GM10266 (cell line): ENCODE data around the gene BCL3.

ENCODE experiments used
- DNase-seq: peaks from one replicate; pipeline ENCODE4 v3.0.0; 2012; ENCODE audit errors: extremely low spot score
- TF ChIP-seq, protein P1 (sequence below): IDR thresholded peaks from 2 replicates; pipeline ENCODE4 v1.5.1; 2012; ENCODE audit warnings: mild to moderate bottlenecking, low read depth; ENCODE audit not compliant: control insufficient read depth, insufficient read depth; ENCODE audit errors: missing control alignments

The BCL3 gene

DNA sequence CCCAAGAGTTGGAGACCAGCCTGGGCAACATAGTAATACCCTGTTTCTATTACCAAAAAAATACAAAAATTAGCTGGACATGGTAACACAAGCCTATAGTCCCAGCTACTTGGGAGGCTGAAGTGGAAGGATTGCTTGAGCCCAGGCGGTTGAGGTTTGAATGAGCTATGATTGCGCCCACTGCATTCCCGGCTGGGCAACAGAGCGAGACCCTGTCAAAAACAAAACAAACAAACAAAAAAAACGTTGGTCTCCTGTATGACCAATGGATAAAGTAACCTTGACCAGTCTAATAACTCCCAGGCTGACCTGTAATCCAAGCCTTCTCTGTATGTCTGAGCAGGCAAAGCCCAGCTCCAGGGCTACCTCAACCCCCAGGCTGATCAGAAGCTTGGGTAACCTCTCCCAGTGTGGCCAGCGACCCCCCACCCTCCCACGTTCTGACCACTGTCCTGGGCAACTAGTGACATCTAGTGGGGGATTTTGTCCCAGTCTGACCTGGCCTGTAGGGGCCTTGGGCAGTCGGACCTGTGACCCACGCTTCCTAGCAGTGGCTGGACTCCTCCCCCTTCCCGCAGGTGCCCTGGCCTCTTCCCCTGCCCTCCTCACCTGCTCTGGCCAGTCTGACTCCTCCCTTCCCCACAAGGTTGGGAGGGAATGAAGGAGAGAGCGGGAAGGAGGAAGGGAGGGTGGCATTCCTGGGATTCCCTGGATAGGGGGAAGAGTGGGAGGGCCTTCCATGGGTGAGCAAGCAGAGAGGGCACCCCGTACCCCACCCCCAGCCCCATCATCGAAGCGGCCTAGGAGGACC lies 59.3 kb downstream of the BCL3 start:
- TF ChIP-seq, protein P1, sequence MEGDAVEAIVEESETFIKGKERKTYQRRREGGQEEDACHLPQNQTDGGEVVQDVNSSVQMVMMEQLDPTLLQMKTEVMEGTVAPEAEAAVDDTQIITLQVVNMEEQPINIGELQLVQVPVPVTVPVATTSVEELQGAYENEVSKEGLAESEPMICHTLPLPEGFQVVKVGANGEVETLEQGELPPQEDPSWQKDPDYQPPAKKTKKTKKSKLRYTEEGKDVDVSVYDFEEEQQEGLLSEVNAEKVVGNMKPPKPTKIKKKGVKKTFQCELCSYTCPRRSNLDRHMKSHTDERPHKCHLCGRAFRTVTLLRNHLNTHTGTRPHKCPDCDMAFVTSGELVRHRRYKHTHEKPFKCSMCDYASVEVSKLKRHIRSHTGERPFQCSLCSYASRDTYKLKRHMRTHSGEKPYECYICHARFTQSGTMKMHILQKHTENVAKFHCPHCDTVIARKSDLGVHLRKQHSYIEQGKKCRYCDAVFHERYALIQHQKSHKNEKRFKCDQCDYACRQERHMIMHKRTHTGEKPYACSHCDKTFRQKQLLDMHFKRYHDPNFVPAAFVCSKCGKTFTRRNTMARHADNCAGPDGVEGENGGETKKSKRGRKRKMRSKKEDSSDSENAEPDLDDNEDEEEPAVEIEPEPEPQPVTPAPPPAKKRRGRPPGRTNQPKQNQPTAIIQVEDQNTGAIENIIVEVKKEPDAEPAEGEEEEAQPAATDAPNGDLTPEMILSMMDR, result peak; percentile 49
- no peak for DNase-seq

DNA sequence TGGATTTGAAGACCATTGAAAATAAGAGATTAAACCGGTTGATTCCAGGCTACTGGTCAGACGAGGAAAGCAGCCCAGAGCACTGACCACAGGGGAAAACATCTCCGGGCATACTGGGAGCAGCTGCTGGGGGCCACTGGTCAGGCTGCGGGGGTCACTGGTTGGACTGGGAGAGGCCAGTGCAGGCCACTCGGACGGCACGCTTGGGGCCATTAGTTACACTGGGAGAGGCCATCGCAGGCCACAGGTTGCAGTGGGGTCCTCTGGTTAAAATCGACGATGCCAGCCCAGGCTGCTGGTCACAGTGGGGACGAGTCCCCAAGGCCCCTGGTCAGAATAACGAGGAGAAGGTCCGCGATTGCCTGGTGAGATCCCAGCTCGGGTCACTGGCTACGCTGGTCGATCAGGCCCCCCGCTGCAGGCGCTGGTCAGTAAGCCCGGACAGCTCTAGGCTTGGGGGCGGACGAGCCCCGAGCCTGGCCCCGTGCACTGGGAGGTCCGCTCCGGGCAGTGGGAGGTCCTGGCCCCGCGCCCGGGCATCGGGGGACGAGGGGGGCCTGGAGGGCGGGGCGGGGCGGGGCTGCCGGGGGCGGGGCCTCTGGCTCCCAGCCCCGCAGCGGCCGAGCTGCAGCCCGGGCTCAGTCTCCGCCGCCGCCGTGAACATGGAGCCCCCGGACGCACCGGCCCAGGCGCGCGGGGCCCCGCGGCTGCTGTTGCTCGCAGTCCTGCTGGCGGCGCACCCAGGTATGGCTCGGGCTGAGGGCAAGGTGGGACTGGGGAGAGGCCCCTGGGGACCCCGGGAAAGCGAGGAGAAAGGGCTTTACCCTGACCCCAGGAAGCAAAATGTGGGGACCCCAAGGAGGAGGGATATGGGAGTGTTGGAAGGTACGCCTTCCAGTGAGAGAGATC lies 60.2 kb downstream of the BCL3 start, which contains the start of gene BCAM:
Gene BCAM, plus strand, starts transcription at position 641 of the 909 bp plus-strand sequence. Its CDS starts 22 bp downstream, at position 663.
- DNase-seq, result no peak

More for the DNA sequence above, 60.2 kb downstream of the BCL3 start, which contains the start of gene BCAM:
- TF ChIP-seq, protein P1, result no peak
